Smooth muscle cell (in vitro differentiated cells): Measurements from ENCODE around the gene AFAP1. TPM values are rescaled to one million over a fixed set of nuclear protein-coding genes. Genes with fewer than 3 reads are reported as not detected.

Experiments
- DNase-seq: peaks from one replicate; lab custom pipeline; 2025; ENCODE audit not compliant: unreplicated experiment; lab: John Stamatoyannopoulos, UW
- H2AFZ ChIP-seq: fragments of 200-600 bp; sonication (generic); 2 replicates; pipeline ENCODE4 v1.6.0; 2016; ENCODE audit warnings: antibody characterized with exemption, low read depth, mild to moderate bottlenecking
- H3F3A ChIP-seq: fragments of 200-600 bp; sonication (generic); 2 replicates; pipeline ENCODE4 v1.6.0; 2017; ENCODE audit warnings: antibody characterized with exemption, low read depth
- H3K27ac ChIP-seq: fragments of 200-600 bp; sonication (generic); 2 replicates; pipeline ENCODE4 v1.5.1; 2016; ENCODE audit warnings: low read depth, mild to moderate bottlenecking
- H3K27me3 ChIP-seq: fragments of 200-600 bp; sonication (generic); 2 replicates; pipeline ENCODE4 v1.6.1; 2016; ENCODE audit warnings: low read depth, mild to moderate bottlenecking
- H3K36me3 ChIP-seq: fragments of 200-600 bp; sonication (generic); 2 replicates; pipeline ENCODE4 v1.5.1; 2016; ENCODE audit warnings: low read depth
- H3K4me1 ChIP-seq: fragments of 200-600 bp; sonication (generic); 2 replicates; pipeline ENCODE4 v1.5.1; 2016; ENCODE audit warnings: low read depth
- H3K4me2 ChIP-seq: fragments of 200-600 bp; sonication (generic); 2 replicates; pipeline ENCODE4 v1.6.0; 2016; ENCODE audit warnings: mild to moderate bottlenecking
- H3K4me3 ChIP-seq: fragments of 200-600 bp; sonication (generic); 2 replicates; pipeline ENCODE4 v1.5.1; 2016; ENCODE audit warnings: mild to moderate bottlenecking
- H3K79me2 ChIP-seq: fragments of 200-600 bp; sonication (generic); 2 replicates; pipeline ENCODE4 v1.6.0; 2016; ENCODE audit warnings: low read depth, mild to moderate bottlenecking
- H3K9ac ChIP-seq: fragments of 200-600 bp; sonication (generic); 2 replicates; pipeline ENCODE4 v1.6.0; 2016; ENCODE audit warnings: low read depth
- H3K9me3 ChIP-seq: fragments of 200-600 bp; sonication (generic); replicated peaks from 2 replicates; pipeline ENCODE4 v1.5.1; 2016; ENCODE audit warnings: low read depth
- H4K20me1 ChIP-seq: fragments of 200-600 bp; sonication (generic); 2 replicates; pipeline ENCODE4 v1.6.0; 2016; ENCODE audit warnings: low read depth
- CTCF ChIP-seq: fragments of 200-600 bp; sonication (generic); IDR thresholded peaks from 2 replicates; pipeline ENCODE4 v1.5.1; 2017; ENCODE audit warnings: borderline replicate concordance, mild to moderate bottlenecking, antibody characterized with exemption; ENCODE audit not compliant: insufficient read depth, poor library complexity, severe bottlenecking
- WGBS: methylation state at CpG from one replicate; pipeline ENCODE4 v1.1.7; 2016; ENCODE audit warnings: low lambda C conversion rate; 5-methylcytosine and 5-hydroxymethylcytosine counted together
- polyA plus RNA-seq: library from polyadenylated mRNA; unstranded; fragments of >200 nt; fragmentation: Nextera tagmentation; extraction: Ambion mirVana; gene quantifications from 2 replicates; pipeline ENCODE4 v1.2.1, GENCODE V29; 2016
- total RNA-seq: library from RNA; depleted of rRNA; stranded (reverse); fragments of >200 nt; gene quantifications from 2 replicates; pipeline ENCODE4 v1.2.3, GENCODE V29; 2014

The AFAP1 gene
- total and polyA plus RNA-seq, 2 experiments from 2014 or later = 12.6 to 24.8 TPM

GRCh38 chr4:7755561-7755960 lies 184.1 kb downstream of the AFAP1 start:
- WGBS = 89% methylated on average over 10 of the region's 16 CpGs
- no peaks in the 10 kb centered on the region for H3K79me2 ChIP-seq

GRCh38 chr4:7754565-7755262 lies 184.9 kb downstream of the AFAP1 start:
- 97% methylated on average over 16 of the region's 21 CpGs for WGBS
- H3K9ac ChIP-seq = no peak overlapping the region
- TF ChIP-seq CTCF = no peak
- H3F3A ChIP-seq = no peaks in the 10 kb centered on the region
- H2AFZ ChIP-seq = no peak overlapping the region
- no peaks in the 10 kb centered on the region for H3K36me3 ChIP-seq
- peaks cover 11% of the 10 kb centered on the region for H3K4me1 ChIP-seq
- no peaks in the 10 kb centered on the region for H3K27me3 ChIP-seq
- no peak for DNase-seq
- no peak overlapping the region for H3K4me3 ChIP-seq
- no peaks in the 10 kb centered on the region for H3K9me3 ChIP-seq
- no peak overlapping the region for H3K4me2 ChIP-seq
- H3K79me2 ChIP-seq = no peaks in the 10 kb centered on the region
- H3K27ac ChIP-seq = no peak overlapping the region
- peaks cover 56% of the 10 kb centered on the region for H4K20me1 ChIP-seq

More at GRCh38 chr4:7755561-7755960, 184.1 kb downstream of the AFAP1 start:
- Histone ChIP-seq H3K27me3 (no peaks in the 10 kb centered on the region), H4K20me1 (peaks cover 56% of the 10 kb centered on the region), H3K4me1 (peaks cover 11% of the 10 kb centered on the region), H3F3A (no peaks in the 10 kb centered on the region), H3K9ac (no peak overlapping the region), H3K27ac (no peak overlapping the region), H2AFZ (no peak overlapping the region), H3K4me2 (no peak overlapping the region), H3K9me3 (no peaks in the 10 kb centered on the region), H3K36me3 (no peaks in the 10 kb centered on the region), H3K4me3 (no peak overlapping the region)
- TF ChIP-seq CTCF = no peak
- no peak for DNase-seq

GRCh38 chr4:7753931-7754465 lies 185.7 kb downstream of the AFAP1 start:
- H3K79me2 ChIP-seq = no peaks in the 10 kb centered on the region
- no peaks in the 10 kb centered on the region for H3K27me3 ChIP-seq
- peaks cover 11% of the 10 kb centered on the region for H3K4me1 ChIP-seq
- H4K20me1 ChIP-seq = peaks cover 51% of the 10 kb centered on the region
- no peak overlapping the region for H3K4me2 ChIP-seq
- H3K9me3 ChIP-seq = no peaks in the 10 kb centered on the region
- no peak overlapping the region for H3K9ac ChIP-seq
- H2AFZ ChIP-seq = no peak overlapping the region
- no peaks in the 10 kb centered on the region for H3K36me3 ChIP-seq
- 82% methylated on average over 15 of the region's 15 CpGs for WGBS
- no peaks in the 10 kb centered on the region for H3F3A ChIP-seq
- TF ChIP-seq CTCF = no peak
- no peak for DNase-seq
- no peak overlapping the region for H3K27ac ChIP-seq
- H3K4me3 ChIP-seq = no peak overlapping the region

- no peak for TF ChIP-seq CTCF
- DNase-seq = no peak
- Histone ChIP-seq H3K27ac (no peak overlapping the region), H3K9me3 (no peaks in the 10 kb centered on the region), H4K20me1 (peaks cover 44% of the 10 kb centered on the region), H3K4me3 (no peak overlapping the region), H3K4me1 (peaks cover 8% of the 10 kb centered on the region), H3K79me2 (no peaks in the 10 kb centered on the region), H3K4me2 (no peak overlapping the region), H3F3A (no peaks in the 10 kb centered on the region), H2AFZ (no peak overlapping the region), H3K36me3 (no peaks in the 10 kb centered on the region), H3K9ac (no peak overlapping the region), H3K27me3 (no peaks in the 10 kb centered on the region)
- WGBS = 96% methylated on average over 15 of the region's 15 CpGs
Measured at GRCh38 chr4:7753271-7753670, 186.4 kb downstream of the AFAP1 start.
